NCI-H526 (cell line): ENCODE data around the gene TMEM225B.
"Not testable (repeated sequence)": the region's sequence is repeated elsewhere in the genome, so short reads cannot be mapped to it uniquely, and the experiment has no call there.

Source experiments
- DNase-seq, 2 experiments: peaks; one replicate each; lab custom pipeline; 2025; lab: John Stamatoyannopoulos, UW

The TMEM225B gene

DNA sequence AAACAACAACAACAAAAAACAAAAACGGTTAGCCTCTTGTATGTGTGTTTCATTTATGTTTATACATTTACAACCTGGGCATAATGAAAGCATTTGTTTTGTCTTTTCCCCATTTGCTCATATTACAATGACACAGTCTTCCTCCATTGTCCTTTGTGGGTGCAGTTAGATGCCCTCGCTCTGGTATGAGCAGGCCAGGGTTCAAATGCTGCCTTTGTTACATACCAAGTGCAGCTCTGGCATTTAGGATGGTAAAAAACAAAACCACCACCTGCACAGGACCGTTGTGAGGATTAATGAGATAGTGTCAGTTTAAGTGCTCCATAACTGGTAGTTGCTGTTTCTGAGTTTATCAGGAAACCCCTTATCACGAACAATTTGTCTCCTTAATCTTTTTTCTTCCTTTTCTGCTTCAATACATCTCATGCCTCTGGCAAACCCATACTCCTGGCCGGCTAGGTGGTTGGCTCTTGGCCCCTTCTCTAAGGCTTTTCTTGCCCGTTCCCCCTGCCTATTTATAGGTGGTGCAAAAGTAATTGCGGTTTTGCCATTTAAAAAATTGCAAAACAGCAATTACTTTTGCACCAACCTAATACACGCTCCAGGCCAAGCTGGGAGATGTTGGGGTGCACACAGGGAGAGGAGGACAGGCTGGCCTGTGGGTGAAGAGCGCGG, 18.6 kb upstream of the TMEM225B start:
- no peak for DNase-seq

DNA sequence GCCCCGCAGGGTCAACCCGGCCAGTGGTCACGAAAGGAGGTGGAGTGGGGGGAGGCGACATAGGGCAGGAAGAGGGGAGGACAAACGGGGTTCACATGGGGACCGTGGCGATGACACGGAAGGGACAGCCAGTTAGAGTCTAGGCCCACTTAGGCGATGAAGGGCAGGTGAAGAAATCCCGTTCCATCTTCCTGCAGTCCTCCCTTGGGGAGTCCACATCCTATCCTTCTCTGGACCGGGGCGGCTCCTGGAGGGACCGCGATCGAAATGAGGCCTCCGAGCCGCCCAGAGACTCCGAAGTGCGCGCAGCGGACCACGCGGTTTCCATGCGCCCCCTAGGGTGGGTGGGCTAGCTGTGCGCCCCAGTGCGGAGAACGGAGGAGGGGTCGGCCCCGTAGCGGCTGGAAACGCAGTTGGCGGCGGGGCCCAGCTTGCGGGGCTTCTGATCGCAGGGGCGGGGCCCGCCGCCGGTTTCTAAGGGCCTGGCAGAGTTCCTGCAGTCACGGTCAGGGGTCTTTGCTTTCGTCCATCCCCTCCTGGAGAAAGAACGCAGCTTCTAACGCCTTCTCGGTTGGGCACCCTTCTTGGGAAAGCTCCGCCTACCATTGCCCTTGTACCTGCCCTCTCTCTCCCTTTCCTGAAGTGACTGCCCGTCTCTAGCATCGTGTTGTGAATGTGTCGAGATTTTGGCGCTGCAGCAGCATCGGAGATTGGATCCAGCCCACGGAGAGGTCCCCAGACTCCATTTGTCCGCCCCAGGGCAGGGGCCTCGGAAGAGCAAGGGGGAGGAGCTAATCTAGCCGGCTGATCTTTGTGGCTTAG, 17.9 kb upstream of the TMEM225B start:
- DNase-seq: peak; percentile 46 to 85

DNA sequence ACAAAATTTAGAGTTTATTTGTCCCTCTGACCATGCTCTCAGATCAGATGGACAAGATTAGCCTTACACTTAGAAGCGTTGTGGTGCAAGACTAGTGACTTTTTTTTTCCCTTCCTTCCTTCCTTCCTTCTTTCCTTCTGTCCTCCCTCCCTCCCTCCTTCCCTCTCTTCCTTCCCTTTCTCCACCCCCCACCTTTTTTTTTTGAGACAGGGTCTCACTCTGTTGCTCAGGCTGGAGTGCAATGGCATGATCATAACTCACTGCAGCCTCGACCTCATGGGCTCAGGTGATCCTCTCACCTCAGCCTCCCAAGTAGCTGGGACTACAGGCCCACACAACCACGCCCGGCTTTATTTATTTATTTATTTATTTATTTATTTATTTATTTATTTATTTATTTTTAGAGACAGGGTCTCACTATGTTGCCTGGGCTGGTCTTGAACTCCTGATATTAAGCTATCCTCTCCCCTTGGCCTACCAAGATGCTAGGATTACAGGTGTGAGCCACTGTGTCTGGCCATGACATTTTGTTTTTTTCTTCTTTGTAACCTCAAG, 17.2 kb upstream of the TMEM225B start:
- DNase-seq: not testable (repeated sequence)

DNA sequence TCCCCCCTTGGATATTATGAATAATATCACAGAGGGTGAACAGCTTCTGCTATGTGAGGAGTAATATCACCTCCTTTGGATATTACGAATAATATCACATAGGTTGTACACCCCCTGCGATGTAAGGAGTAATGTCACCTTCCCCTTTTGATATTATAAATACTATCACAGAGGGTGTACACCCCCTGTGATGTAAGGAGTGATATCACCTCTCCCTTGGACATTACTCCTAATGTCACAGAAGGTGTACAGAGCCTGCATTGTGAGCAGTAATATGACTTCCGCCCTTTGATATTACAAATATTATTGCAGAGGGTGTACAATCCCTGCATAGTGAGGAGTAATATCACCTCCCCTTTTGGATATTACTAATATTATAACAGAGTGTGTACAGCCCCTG, 9.2 kb upstream of the TMEM225B start:
- DNase-seq: no peak

DNA sequence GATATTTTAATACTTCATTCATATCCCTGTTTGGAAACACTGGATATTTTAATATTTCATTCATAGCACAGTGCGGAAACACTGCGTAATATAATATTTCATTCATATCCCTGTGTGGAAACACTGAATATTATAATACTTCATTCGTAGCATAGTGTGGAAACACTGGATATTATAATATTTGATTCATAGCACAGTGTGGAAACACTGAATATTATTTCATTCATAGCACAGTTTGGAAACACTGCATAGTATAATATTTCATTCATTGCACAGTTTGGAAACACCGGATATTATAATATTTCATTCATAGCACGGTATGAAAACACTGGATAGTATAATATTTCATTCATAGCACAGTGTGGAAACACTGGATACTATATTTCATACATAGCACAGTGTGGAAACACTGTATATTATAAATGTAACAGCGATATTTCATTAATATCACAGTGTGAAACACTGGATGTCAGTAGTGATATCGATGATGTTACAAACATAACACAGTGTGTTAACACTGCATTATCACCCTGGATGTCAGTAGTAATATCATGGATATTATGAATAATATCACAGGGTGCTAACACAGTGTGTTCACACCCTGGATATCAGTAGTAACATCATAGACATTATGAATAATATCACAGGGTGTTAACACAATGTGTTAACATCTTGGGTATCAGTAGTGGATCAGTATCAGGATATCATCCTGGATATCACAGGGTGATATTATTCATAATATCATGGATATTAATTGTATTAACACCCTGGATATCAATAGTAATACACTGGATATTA, 2.9 kb upstream of the TMEM225B start:
- DNase-seq: no peak

DNA sequence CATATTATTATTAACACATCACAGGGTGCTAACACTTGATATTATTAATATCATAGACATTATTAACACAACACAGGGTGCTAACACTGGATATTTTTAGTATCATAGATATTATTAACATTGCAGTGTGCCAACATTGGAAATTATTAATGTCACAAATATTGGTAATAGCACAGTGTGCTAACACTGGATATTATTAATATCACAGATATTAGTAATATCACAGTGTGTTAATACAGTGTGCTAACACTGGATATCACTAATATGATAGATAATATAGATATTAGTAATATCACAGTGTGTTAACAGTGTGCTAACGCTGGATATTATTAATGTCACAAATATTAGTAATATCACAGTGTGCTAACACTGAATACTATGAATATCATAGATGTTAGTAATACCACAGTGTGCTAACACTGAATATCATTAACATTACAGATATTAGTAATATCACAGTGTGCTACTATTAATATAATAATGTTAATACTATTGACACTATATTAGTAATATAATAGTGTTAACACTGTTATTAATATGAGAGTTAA, 1.6 kb upstream of the TMEM225B start:
- DNase-seq: no peak

DNA sequence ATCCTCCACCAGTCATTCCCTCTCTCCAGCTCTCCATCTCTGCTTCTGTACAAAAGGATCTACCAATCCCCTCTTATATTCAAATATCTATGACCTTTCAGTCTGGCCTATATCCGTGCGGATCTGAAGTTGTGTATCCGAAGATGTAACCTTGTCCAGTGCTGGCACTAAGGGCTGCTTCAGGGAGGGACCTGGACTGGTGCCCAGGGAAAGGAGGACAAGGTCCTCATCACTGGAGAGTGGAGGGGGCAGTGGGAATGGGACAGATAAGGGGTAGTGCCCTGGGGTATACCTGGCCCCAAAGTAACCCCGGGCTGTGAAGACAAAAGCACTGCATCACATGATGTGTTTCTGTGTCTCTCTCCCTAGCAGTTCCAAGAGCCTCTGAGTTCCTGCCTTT, 1.8 kb downstream of the TMEM225B start:
- no peak for DNase-seq

DNA sequence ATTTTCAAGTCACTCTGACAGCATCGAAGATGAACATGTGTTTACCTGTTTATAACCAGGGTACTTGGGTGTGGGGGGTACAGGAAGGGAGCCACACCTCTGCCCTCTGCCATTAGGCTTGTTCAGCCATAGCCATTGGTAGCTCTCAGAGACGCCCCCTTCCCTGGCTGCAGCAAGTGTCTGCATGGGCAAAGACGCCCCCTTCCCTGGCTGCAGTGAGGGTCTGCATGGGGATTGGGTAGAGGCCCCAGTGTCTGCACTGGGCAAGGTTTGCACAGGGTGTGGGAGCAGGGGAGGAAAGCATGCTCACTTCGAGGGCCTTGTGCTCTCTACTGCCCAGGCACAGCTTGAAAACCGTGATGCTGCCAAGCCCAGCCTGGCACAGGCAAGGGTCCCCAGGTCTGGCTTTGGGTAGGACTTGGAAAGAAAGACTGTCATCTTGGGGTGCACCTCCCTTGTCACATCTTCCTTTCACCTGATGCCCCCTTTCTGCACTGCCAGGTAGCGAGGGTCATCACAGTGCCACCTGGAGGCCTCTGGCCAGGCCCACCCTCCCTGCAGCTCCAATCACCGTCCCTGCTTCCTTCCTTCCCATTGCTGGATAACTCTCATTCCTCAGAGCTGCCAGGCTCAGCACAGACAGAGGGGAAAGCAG, 3.7 kb downstream of the TMEM225B start:
- DNase-seq: no peak

DNA sequence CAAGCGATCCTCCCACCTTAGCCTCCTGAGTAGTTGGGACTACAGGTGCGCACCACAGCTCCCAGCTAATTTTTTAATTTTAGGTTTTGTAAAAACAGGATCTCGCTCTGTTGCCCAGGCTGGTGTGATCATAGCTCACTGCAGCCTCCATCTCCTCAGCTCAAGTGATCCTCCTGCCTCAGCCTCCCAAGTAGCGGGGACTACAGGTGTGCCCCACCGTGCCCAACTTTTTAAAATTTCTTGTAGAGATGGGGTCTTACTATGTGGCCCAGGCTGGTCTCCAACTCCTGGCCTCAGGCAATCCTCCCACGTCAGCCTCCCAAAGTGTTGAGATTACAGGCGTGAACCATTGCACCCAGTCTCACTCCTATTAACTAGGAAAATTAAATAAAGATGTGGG, 7.5 kb downstream of the TMEM225B start:
- no peak for DNase-seq

DNA sequence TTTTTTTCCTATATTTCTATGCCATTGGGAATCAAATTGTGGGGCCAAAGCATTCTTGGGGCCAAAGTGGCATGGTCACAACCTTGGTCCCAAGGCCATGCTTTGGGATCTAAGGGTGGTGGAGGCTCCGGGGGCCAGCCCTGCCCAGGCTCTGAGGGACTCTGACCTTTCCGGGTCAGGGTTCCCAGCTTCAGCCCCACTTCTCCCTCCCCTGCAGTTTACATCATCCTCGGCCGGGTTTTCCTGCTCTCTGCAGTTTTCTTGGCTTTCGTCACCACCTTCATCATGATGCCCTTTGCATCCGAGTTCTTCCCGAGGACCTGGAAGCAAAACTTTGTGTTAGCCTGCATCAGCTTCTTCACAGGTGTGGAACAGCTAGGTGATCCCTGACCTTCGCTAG, 8.5 kb downstream of the TMEM225B start:
- no peak for DNase-seq

DNA sequence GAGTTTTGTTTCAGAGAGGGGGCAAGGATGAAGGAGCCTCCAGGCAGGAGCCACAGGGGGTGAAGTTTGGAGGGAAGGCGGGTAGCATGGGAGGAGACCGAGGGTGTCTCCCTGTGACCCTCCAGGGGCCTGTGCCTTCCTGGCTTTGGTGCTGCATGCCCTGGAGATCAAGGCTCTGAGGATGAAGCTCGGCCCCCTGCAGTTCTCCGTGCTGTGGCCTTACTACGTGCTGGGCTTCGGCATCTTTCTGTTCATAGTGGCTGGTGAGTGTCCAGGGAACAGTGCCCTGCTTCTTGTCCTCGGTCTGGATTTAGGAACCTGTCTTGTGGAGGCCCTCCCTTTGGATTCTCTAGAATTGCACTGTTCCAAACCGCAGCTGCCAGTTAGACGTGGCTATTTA, 9.5 kb downstream of the TMEM225B start:
- DNase-seq: no peak

DNA sequence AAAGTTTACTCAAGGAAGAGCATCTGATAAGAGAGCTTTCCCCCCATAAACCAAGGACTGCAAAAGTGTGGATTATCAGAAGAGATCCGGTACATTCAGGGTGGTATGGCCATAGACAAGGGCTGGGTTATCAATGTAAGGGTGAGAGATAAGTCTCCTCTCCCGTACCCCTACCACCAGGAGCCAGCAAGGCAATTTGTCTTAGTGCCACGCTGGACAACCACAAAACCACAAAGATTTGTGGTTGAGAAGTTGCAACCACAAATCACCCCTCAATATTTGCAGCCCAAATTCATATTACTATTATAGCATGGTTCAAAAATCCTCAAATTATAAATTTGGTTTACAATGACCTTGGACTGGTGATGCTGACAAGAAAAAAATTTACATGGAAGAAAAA, 16.4 kb downstream of the TMEM225B start:
- DNase-seq: no peak

DNA sequence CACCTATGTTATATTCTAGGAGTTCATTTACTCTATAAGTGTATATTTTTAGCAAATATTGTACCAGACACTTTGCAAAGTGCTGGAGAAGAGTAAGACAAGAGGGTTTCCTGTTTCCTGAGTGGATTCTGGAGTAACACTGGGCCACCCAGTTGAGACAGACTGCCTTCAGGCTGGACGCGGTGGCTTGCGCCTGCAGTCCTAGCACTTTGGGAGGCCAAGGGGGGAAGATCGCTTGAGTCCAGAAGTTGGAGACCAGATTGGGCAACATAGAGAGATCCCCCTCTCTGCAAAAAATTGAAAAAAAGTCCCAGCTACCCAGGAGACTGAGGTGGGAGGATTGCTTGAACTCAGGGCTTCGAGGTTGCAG, 17.9 kb downstream of the TMEM225B start:
- DNase-seq: no peak

DNA sequence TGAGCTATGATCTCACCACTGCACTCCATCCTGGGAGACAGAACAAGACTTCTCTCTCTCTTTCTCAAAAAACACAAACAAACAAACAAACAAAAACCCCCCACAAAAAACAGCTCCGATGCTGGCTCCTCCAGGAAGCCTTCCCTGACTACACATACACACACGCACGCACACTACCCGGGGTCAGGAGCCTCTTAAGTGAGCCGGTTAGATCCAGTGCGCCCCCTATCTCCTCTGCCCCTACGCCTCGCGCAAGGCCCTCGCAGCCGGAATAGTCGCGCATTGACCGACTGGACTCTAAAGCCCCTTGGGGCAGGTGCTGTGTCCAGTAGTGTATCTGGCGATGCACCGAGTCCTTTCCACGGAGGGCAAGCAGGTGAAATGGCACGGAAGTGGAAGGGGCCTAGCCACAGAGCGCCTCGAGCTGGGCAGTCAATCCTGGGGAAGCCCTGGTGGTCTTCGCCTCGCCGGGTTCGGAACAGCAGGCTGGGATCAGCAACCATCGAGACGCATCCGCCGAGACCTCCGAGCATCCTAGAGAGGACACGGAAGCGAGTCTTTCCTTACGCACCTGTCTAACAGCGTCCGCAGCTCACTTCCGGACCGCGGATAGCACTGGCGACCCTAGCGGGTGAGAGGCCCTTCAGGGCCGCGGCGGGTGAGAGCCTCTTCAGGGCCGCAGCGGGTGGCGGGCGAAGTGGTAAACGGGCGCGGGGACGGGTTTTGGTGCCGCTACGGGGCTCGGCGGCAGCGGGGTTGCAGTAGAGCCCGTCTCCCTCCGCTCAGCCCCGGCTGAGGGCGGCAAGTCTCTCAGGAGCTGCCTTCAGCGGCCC, 18.5 kb downstream of the TMEM225B start, which contains the start of gene ZSCAN25:
TSS of gene ZSCAN25 (plus strand) at position 588 of the 833 bp plus-strand sequence. CDS start 2,661 bp downstream, outside the sequence.
- DNase-seq: peak; percentile 95 to 98

DNA sequence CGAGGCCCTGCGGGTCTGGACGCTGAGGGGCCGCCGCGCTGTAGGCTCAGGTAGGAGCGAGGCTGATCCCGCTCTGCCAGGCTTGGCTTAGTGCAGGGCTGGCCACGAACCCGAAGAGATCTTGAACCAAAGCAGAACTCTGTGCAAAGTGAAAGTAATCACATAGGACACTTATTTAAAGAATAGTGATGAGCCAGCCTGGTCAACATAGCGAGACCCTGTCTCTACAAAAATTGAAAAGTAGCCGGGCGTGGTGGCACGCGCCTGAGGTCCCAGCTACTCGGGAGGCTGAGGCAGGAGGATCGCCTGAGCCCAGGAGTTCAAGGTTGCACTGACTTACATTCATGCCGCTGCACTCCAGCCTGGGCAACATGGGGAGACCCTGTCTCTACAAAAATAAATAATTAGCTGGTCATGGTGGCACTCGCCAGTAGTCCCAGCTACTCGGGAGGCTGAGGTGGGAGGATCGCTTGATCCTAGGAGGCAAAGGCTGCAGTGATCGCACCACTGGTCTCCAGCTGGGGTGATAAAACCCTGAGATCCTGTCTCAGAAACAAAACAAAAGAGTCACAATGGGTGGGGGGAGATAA, 19.2 kb downstream of the TMEM225B start:
- DNase-seq: no peak

DNA sequence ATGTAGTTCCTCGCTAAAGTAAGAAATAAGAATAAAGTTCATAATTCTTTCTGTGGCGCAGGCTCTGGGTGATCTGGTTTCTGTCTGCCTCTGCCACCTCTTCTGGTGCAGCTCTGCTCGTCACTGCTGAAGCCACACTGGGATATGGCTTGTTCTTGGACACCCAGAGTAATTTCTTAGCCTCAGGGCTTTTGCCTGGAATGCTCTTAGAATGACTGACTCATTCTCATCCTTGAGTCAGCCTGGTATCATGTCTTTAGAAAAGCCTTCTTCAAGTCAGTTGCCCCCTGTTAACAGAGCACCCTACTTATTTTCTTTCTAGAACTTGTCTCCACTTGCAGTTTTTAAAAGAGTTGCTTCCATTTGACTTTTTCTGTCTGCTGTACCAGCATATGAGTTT, 20.7 kb downstream of the TMEM225B start:
- DNase-seq: no peak

DNA sequence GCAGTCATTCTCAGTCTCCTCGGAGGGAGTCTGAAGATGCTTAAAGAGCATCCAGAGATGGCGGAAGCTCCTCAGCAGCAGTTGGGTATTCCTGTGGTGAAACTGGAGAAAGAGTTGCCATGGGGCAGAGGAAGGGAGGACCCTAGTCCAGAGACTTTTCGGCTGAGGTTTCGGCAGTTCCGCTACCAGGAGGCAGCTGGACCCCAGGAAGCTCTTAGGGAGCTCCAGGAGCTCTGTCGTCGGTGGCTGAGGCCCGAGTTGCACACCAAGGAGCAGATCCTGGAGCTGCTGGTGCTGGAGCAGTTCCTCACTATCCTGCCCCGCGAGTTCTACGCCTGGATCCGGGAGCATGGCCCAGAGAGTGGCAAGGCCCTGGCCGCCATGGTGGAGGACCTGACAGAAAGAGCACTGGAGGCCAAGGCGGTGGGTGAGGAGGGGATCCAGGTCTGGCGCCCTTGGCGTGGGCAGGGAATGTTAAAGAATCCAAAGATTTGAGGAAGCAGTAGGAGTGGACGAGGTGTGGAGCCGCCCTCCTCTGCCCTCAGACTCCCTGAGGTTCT, 21.6 kb downstream of the TMEM225B start:
- DNase-seq: no peak

DNA sequence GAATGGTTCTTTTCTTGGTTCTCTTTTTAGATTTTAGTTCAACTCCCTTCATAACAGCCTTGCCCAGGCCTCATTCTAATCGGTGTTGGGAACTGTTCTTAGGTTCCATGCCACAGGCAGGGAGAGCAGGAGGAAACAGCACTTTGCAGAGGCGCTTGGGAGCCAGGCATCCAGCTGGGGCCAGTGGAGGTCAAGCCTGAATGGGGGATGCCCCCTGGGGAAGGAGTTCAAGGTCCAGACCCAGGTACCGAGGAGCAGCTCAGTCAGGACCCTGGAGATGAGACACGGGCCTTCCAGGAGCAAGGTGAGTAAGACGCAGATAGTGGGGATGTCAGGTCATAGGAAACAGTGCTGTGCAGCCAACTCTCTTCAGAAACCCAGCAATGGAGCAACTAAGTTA, 23.2 kb downstream of the TMEM225B start:
- DNase-seq: no peak

DNA sequence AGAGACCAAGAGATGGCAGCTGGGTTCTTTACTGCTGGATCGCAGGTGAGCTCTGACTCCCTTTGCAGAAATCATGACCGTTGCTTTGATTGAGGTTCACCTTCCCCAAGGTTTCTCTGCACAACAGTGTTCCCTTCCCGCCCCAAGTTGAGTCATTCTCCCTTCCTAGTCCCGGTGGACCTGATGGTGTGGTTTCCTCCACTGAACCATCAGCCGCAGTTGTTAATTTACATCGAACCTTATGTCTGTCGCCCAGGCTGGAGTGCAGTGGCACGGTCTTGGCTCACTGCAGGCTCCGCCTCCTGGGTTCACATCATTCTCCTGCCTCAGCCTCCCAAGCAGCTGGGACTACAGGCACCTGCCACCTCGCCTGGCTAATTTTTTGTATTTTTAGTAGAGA, 24.5 kb downstream of the TMEM225B start:
- no peak for DNase-seq
